Stimulated activated CD8-positive, alpha-beta memory T cell treated with anti-CD3 and anti-CD28 coated beads, Interleukin-4, amount 100 ng/mL, for 48 hours (primary cell): ENCODE results near the gene CCDC32.
"Not testable (repeated sequence)": the region's sequence is repeated elsewhere in the genome, so short reads cannot be mapped to it uniquely, and the experiment has no call there.

Experiments used
- DNase-seq: peaks from one replicate; pipeline ENCODE4 v3.0.0-alpha.2; 2020

CCDC32 gene, protein sequence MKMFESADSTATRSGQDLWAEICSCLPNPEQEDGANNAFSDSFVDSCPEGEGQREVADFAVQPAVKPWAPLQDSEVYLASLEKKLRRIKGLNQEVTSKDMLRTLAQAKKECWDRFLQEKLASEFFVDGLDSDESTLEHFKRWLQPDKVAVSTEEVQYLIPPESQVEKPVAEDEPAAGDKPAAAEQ

DNA sequence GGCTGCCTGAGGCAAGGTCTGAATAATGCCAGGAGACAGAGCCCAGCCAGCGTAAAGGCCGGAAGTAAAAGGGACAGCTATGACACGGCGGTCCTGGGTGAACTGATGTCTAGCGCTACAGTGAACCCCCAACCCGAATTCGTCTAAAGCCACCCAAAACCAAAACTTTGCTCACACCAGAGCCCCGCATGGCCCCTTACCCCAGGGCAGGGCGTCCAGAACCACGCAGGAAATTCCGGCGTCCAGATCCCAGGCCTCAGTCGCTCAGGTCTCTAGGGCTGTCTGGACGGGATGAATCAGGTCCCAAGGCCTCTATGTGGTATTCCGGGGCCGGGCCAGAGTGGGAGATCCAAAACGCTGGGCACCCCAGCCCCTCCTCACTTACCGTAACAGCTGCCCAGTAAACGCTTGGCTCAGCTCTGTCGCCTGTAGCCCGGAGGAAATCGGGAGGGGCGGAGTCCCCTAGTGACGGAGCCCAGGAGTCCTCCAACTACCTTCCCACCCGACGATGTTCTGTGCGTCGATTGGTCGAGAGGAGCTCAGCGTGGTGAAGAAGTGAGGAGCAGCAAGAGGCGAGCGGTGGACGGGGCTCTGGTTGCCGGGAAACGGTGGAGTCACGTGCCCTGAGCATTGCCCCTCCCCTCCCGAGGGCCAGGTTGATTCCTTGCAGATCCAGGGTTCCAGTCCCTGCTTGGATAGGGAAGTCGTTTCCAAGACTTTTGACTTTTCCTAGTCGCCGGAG lies at the start of gene CCDC32:
Gene CCDC32 (minus strand): TSS at position 452 of the 742 bp plus-strand sequence. CDS start 2,027 bp downstream, outside the sequence.
- DNase-seq, result peak; percentile 96

DNA sequence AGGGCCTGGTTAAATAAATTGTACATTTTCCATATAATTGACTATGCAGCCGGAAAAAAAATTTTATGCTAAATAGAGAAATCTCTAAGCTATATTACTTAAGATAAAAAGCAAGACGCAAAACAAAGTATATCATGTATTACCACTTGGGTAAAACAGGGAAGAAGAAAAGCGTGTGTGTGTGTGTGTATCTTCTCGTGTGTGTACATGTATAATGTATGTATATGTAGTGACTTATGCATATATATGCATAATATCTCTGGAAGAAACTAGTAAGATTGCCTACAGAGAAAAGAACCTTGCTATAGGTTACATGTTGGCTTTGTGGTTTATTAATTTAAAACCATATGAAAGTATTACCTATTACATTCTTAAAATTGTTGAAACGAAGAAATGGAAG lies 48.2 kb upstream of the CCDC32 start:
- DNase-seq, result no peak

DNA sequence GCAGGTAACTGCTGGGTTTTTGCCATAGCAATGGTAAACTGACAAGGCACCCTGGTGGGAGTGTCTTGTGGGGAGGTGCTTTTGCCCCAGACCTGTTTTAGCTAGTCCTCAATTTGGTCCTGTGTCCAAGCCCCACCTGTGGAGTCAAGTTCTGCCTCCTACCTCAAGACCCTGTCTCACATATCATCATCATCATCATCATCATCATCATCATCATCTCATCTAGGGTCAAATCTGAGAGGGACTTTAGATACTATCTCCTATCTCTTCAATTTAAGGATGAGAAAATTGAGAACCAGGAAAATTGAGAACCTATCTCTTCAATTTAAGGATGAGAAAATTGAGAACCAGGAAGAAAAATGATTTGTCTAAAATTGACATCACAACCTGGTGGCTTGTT lies 39.1 kb upstream of the CCDC32 start:
- no peak for DNase-seq

DNA sequence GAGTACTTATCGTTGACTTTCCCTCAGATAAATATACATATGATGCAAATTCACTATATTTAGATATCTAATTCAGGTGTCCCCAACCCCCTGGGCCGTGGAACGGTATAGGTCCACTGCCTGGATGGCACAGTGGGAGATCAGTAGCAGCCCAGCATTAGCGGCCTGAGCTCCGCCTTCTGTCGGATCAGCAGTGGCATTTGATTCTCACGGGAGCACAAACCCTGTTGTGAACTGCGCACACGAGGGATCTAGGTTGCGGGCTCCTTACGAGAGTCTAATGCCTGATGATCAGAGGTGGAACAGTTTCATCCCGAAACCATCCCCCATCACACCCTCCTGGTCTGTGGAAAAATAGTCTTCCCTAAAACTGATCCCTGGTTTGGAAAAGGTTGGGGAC lies 36.1 kb upstream of the CCDC32 start:
- DNase-seq, result no peak

DNA sequence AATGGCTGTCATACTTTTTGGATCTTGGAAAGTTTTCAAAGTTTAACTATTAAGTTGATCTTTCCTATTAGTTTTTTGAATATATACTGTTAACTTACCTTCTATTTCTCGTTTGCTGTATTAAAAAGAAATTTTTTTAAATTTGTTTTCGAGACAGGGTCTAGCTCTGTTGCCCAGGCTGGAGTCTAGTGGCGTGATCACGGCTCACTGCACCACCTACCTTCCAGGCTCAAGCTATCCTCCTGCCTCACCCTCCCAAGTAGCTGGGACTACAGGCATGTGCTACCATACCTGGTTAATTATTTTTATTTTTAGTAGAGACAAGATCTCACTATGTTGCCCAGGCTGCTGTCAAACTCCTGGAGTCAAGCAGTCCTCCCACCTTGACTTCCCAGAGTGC lies 33.8 kb upstream of the CCDC32 start:
- DNase-seq, result no peak

DNA sequence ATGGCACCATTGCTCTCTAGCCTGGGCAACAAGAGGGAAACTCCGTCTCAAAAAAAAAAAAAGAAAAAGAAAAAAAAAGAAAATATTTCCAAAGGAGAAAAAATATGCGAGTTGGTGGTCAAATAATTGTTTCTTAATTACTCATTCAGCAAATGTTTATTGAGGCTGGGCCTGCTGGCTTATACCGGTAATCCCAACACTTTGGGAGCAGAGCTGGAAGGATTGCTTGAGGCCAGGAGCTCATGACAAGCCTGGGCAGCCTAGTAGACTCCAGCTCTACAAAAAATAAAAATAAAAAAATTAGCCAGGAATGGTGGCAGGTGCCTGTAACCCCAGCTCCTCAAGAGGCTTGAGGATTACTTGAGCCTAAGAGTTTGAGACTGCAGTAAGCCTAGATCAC lies 33.3 kb upstream of the CCDC32 start:
- no peak for DNase-seq

DNA sequence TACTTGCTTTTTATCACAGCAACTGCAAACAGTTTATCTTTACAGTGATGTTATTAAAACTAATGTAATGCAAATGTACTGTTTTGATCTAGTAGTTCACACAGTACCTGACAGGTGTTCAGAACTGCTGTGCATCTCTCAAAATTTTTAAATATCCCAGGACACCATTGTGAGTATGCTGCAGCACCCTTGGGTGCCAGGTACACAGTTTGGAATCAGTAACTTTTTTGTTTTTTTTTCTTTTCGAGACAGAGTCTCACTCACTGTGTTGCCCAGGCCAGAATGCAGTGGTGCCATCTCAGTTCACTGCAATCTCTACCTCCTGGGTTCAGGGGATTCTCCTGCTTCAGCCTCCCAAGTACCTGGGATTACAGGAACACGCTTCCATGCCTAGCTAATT lies 32.2 kb upstream of the CCDC32 start:
- no peak for DNase-seq

DNA sequence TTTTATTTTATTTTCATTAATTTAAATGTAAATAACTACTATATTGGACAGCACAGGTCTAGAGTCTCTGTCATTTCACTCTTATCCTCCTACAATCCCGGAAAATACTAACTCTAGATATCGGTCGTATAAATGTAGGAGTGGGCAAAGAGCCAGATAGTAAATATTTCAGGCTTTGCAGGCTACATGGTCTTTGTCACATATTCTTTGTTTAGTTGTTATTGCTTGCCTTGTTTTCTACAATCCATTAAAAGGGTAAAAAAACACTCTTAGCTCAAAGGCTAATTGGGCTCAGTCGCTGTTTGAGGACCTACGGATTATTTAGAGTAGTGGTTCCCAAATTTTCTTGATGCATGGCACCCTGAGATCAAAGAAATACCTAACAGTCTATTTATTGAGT lies 30.9 kb upstream of the CCDC32 start:
- DNase-seq, result no peak

DNA sequence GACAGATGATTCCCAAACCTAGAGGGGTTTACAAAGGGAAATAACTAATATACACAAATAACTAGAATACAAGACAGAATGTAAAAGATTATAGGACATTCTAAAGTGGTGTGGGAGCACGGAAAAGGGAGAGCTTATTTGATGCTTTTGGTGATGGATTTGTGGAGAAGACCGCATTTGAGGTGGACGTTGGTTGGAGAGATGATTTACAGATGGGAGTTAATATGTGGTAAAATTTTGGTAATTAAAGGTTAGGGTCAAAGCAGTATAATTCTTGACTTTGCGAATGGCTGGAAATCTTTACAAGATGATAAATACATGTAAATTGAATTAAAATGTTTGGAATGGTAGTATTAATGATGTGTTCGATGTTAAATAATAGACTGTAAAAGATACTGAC lies 30.4 kb upstream of the CCDC32 start:
- no peak for DNase-seq

DNA sequence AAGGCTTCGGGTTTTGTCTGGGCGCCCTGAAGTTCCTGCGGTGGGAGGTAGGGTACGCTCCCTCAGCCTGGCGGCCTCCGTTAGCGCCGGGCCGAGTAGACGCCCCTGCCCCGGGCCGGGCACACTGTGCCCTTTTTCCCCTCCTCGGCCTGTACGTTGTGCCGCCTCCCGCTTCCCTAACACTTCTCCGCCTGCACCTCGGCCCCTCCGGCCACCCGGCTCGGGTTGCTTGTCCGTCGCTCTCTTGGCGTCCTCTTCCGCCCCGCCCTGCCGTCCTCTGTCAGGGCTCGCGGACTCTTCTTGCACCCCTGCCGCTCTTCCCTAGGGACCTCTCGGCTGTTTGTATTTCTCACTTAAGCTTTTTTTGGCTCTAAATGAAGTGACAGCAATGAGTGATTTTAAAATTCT lies 29.6 kb upstream of the CCDC32 start:
- DNase-seq, result peak; percentile 67

DNA sequence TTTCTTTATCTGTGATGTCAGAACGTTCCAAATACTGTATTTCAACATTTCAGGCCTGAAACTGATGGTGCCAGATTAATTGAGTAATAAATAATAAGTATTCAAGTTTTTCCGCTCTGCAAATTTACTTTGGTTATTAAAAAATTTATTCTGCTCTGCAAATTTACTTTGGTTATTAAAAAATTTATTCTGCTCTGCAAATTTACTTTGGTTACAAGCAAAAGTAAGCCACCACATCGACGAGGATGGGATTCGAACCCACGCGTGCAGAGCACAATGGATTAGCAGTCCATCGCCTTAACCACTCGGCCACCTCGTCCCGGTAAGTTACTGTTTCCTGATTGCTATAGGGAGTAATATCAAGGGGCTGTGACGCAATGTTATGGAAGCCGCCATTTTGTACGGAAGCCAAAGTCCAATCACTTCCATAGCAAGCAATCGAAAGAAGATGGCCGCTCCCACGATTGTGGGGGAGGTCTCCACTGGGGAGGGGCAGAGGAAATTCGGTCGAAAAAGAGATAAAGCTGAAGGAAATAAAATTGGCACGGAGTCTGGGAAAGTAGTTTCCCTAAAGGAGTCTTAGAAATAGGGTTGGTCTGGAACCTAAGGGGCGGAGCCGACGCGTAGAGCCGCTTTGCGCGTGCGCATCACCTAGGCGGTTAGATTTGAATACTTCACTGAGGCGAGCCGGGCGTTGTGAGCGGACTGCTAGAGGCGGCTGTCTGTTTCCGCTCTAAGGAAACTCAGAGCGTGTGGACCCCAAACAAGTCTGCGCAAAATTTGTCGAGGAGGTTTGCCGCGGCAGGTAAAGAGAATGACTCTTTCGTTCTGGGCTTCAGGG lies 29.0 kb upstream of the CCDC32 start, which contains the start of gene KNL1:
Gene KNL1 (plus strand): TSS at position 662 of the 841 bp plus-strand sequence. CDS start 8,683 bp downstream, outside the sequence.
- peak; percentile 95 for DNase-seq

DNA sequence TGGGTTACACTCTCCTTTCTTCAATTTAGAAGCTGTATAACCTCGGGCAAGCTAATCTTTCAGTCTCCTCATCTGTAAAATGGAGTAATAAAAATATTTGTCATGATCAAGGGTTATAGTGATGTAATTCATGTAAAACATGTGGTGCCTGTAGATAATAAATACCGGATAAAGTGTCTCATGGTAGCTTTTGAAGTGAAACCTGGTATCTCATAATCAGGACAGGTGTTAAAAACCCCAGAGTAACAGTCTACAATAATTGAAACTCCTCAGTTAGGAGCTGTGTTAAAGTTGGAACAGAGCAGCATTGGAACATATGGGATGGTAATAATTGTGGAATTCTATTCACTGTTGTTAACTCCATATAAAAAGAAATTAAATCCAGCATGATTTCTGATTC lies 28.3 kb upstream of the CCDC32 start:
- DNase-seq, result no peak

DNA sequence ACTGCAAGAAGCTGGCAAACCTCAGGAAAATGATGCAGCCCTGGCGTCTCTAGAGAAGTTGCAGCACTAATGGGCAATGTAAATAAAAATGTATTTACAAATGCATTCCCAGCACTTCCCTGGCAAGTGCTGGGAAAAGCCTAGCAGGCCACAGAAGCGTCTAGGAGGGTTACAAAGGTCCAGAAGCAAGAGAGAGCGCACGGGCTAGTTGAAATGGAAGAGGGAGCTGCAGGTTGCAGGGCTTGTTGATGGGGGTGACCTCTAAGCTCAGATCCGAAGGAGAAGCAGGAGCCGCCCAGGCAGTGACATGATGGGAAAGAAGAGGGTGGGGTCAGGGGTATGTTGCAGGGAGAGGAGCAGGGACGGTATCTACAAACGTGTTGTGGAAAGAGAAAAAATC lies 26.5 kb upstream of the CCDC32 start:
- DNase-seq, result no peak

DNA sequence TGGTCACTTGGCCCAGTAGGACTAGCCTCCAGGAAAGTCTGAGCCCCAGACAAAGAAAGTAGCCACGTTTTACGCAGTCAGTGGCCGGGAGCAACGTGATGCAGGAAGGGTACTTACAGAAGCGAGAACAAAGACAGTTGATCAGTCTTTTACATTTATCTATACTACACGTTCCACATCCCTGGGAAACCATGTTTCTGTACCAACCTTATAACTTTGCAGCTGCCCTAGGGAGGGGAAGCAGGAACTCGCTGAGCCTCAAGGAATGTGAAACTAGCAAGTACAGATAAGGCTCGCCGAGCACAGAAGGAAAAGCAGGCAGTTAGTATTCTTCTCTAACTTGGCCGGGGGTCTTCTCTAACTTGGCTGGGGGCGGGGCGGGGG lies 25.8 kb upstream of the CCDC32 start:
- DNase-seq, result no peak

DNA sequence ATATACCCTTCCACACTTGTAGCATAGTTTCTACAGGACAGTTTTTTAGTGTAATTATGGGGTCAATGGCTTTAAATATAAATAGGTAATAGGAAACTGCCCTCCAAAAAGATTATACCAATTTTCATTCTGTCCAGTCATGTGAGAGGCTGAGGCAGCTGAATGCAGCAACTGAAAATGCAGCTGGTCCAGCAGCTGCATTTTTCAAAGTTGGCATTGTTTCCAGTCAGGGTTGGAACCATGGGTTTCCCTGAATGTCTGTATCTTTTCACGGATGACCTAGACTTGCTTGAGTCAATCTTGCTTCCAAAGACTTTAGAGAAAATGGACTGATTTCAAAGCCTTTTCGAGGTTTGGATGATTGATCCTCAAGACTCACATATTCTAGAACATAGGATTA lies 19.3 kb upstream of the CCDC32 start:
- DNase-seq, result no peak

DNA sequence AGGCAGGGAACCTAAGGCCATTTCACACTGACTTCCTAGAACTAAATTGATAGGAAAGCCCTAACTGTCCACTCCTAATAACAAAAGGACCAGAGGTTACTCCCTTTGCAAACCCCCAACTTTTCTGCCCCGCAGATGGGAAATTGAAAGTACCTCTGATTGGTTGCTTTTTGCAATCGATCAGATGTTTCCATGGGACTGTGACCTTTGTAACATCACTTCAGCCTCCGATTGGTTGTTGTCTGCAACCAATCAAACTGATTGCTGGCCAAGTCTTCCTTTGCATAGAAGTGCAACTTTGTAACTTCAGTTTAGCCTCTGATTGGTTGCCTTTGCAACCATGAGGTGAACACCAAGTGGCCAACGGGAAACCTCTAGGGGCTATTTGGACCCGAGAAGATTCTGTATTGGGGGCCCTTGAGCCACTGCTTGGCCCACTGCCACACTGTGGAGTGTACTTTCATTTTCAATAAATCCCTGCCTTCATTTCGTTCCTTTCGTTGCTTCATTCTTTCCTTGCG lies 17.9 kb upstream of the CCDC32 start:
- DNase-seq, result no peak

DNA sequence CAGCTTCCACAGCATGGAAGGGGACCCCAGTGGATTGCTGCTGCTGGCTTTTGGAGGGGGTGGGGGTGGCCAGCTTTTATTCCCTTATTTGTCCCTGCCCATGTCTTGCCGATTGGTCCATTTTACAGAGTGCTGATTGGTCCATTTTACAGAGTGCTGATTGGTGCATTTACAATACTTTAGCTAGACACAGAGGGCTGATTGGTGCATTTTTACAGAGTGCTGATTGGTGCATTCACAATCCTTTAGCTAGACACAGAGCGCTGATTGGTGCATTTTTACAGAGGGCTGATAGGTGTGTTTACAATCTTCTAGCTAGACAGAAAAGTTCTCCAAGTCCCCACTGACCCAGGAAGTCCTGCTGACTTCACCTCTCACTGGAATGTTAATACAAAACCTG lies 17.0 kb upstream of the CCDC32 start:
- DNase-seq, result not testable (repeated sequence)

DNA sequence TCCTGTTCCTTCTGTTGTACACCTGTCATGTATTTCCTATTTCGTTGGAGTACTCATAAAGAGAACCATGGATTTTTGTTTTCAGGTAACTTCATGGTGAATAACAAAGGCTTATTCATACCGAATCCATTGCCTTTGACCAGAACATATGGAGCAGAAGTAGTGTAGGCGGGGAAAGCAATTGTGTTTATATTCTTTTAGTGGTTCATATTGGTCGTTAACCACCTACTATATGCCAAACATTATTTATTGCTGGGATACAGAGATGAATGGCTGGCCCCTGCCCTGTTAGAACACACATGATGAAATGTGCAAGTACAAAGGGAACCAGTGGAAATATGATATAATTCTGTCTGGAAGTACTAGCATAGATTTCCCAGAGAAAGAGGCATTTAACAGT lies 14.1 kb upstream of the CCDC32 start:
- DNase-seq, result no peak

DNA sequence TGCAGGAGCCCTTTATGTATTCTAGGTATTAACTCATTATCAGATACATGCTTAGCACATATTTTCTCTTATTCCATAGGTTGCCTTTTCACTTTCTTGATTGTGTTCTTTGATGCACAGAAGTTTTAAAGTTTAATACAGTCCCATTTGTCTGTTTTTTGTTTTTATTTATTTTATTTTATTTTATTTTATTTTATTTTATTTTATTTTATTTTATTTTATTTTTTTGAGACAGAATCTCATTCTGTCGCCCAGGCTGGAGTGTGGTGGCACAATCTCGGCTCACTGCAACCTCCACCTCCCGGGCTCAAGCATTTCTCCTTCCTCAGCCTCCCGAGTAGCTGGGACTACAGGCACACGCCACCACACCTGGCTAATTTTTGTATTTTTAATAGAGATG lies 12.1 kb upstream of the CCDC32 start:
- DNase-seq, result not testable (repeated sequence)

DNA sequence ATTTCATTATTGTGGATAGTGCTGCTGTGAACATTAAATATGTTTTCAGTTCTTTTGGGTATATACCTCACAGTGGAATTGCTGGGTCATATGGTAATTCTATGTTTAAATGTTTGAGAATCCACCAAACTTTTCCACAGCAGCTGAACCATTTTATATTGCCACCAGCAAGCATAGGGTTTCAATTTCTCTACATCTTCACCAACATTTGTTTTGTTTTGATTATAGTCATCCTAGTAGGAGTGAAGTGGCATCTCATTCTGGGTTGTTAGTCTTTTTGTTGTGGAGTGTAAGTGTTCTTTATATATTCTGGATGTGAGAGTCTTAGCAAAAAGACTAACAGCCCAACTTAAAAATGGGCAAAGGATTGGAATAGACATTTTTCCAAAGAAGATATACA lies 10.3 kb upstream of the CCDC32 start:
- no peak for DNase-seq

DNA sequence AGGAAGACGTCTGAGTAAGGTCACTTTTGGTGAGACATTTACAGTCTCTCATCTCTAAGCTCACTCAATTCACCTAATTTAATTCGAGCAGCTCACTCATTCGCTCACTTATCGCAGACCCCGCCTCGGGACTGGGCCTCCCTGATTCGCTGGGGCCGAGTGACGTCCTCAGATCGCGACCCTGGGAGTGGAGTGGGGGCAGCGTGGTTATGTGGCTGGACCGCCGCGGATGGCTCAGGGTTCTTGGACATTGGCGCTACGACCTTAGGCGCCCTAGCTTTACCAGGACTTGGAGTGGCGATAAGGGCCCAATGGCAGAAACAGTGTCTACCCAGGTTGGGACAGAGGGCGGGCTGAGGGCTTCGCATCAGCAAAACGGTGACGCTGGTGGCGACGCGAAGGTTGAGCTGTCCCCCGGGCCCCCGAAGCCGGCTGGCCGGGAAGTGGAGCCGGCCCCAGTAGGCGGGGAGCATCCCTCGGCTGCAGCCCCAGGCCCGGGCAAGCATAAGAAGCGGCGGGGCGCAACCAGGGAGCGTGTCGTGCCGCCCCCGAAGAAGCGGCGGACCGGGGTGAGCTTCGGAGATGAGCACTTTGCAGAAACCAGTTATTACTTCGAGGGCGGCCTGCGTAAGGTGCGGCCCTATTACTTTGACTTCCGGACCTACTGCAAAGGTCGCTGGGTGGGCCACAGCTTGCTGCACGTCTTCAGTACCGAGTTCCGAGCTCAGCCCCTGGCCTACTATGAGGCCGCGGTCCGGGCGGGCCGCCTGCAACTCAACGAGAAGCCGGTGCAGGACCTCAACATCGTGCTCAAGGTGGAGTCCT lies 4.5 kb upstream of the CCDC32 start, which contains the start of gene RPUSD2:
Gene RPUSD2 (plus strand): TSS at position 171 of the 825 bp plus-strand sequence. CDS start 39 bp downstream, at position 210.
- DNase-seq, result peak; percentile 98

DNA sequence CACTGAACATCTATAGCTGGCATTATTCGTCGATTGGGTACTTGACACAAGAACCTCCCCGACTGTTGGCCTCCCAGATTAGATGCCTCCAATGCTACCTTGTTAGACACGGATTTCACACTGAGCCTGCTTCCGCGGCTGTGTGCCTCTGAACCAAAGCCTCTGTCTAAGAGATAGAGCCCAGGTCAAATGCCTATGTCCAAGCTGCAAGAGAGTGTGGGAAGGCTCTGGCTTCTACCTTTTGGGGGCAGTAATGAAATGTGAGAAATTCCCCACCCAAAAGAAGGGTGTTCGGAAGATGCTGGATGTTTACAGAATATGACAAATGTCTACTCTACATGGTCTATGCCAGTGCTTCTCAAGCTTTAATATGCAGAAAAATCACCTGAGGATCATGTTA lies 2.3 kb upstream of the CCDC32 start:
- DNase-seq, result no peak
